EH (cell line): ENCODE measurements around the gene PCSK2.

Experiments used
- DNase-seq: peaks from one replicate; pipeline ENCODE4 v3.0.0-alpha.2; 2015; ENCODE audit warnings: low read depth

PCSK2 gene

DNA sequence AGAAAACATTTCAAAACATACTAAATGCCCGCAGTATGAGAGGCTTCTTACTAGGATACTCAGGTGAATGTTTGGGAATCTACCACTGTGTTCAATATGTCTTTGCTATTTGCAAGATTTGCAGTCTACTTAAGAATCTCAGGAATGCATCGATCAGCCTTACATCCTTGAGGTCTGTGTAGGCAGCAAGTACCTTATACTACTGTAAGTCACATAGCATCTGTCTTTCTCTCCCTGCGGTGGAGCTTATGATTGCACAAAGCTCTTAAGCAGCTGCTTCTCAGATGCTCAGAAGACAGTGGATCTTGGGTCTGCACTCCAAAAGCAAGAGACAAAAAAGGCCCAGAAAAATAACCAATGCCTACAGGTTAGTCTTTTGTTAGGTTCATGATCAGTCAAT, 21.4 kb downstream of the PCSK2 start:
- no peak for DNase-seq

DNA sequence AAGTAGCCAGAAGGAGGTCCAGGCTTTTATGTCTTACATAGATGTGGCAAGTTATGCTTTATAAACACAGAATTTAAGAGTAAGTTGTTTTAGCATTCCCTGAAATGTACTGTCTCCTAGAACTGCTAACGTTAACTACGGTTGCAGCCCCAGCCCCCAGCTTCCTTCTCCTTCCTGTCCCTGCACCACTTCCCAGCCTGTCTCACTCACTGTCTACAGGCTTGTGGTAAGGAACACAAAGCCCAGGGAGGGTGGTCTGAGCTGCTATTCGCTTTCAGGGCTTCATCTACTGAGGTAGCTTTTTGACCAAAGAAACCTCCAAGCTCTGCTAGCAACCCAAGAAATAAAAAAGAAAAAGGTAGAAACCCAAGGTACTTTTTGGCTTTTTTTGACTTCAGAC, 35.9 kb downstream of the PCSK2 start:
- no peak for DNase-seq

DNA sequence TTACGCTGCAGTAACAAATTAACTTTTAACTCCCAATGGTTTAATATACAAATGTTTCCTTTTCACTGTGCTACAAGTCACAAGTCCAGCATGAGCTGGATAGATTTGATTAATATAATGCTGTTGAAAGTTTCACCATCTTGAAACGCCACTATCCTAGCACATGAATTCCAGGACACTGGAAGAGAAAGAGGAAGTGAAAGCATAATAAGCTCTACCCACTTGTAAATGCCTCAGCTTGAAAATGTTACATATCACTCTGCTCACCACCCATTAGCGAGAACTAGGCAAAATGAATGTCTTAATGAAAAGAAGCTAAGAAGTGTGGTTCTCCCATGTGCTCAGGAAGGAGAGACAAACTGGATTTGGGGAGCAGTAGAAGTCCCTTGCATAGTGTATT, 46.9 kb downstream of the PCSK2 start:
- DNase-seq, result no peak

DNA sequence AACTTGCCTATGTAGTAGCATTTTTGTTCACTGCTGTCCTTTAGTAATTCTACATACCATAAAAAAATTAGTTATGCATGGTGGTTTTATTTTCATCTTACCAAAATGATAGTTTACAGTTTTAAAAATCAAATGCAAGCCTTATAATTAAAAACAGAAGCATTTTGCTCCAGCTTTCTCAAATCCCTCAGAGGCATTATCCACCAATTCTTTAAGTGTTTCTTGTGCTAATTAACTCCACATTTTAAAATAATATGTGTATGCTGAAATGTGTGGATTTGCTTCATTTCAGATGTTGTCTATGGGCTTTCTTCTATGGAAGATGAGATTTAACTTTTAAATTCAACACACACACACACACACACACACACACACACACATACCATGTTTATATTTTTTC, 49.3 kb downstream of the PCSK2 start:
- no peak for DNase-seq

DNA sequence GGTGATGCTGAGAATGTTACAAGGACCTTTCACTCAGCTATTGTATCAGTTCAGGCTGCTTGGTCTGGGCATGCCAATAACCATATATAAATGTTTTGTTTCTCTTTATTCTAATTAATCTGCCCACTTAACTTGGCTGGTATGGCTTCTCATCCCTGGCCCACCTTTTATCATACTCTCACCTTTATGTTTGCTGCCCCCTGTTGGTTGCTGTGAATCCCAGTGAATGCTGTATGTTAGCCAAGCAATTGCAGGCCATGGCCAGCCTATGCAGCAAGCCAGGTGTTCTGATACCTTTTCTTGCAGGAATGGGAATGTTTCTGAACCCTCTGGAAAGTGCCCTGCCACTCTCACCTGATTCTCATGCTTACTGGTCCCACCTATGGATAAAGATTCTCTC, 54.6 kb downstream of the PCSK2 start:
- peak; percentile 13 for DNase-seq

DNA sequence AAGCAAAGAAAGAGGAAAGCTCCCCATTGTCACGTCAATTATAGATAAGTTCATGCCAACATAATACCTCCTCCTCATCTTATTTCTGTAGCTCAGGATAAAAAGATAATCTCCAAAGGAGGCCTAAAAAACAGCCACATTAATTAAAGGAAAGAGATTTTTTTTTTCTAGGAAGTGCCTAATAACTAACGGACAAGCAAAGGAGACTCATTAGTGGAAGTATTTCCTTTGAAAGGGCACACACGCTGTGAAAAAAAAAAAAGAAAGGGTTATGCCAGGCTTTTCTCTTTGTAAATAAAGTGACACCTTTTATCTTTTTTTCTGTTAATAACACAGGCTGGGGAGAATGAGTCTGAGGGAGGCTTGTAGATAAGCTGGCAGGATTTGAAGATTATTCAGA, 55.7 kb downstream of the PCSK2 start:
- DNase-seq, result no peak

DNA sequence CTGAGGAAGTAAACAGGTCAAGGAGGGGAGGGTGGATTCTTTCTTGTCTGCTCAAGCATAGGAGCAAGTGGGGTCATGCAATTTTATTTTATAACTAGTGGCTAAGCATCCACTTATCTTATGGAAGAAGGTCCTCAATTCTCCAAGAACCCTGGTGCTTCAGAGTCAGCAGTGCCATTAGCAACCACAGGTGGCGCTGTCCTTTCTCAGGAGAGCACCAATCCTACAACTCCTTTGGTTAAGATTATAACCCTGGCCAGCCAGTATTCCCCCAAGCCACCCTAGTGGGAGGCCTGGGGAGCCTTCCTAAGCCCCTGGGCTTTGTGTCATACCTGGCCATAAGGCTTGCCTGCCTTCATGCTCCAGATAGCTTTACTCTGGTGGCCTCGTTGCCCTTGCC, 60.7 kb downstream of the PCSK2 start:
- no peak for DNase-seq

DNA sequence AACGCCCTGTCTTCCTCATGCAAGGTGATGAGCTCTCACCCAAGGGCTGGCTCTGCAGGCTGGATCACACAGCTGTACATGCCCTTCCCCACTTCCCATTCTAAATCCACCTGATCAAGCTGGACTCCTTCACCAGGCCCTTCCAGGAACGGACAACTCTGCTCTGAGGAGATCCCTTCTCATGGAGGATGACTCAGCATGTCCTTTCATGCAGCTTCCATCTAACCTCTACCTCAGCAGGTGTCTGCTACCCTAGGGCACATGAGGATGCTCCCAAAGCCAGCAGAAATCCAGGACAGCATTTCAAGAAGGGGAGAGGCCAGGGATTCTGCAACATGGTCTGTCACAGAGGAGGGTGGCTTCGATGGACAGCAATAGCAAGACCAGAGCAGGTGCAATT, 61.2 kb downstream of the PCSK2 start:
- DNase-seq, result no peak

DNA sequence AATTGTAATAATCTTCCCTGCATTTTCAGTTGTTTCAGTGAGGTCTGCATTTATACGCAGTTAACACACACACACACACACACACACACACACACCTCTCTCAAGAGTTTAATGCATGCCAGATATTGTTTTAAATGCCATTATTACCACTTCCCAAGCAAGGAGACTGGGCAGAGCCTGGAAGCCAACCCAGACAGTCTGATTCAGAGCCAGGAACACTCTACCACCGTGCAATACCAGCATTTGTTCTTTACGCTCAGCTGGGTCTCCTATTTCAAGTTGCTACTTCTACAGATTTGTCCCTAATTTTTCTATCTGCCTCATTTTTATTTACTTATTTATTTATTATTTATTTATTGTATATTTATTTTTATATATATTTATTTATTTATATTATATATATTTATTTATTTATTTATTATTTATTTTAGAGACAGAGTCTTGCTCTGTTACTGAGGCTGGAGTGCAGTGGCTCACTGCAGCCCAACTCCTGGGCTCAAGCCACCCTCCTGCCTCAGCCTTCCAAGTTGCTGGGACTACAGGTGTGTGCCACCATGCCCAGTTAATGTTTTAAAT, 68.4 kb downstream of the PCSK2 start:
- no peak for DNase-seq

DNA sequence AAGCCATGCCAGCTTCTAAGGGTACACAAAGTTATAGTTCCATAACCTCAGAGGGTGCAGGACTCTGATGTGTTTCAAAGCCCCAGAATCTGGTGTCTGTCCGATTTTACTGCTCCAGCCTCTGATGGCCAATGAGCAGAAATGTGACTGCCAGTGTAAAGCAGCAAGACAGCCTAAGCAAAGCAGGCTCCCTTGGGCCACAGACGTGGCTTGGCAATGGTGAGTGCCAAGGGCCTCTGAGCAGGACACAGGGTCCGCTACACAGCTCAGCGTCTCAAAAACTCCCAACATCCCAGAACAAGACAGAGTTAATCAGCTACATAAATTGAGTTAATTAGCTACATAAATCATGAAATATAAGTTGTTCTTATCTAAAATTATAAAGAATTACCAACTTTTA, 69.2 kb downstream of the PCSK2 start:
- no peak for DNase-seq

DNA sequence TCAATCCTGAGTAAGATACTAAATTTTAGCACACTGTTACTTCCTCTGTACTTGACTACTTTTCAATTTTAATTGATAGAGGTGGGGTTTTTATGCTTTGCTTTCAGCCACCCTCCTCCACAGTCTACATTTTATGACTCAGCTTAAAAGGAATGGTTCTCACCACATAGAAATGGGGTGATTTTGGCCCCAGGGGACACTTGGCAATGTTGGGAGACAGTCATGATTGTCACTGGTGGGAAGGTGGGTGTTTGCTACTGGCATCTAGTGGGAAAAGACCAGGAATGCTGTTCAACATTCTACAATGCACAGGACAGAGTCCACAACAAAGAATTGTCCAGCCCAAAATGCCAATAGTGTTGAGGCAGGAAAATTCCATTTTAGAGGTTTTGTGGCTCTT, 71.3 kb downstream of the PCSK2 start:
- no peak for DNase-seq

DNA sequence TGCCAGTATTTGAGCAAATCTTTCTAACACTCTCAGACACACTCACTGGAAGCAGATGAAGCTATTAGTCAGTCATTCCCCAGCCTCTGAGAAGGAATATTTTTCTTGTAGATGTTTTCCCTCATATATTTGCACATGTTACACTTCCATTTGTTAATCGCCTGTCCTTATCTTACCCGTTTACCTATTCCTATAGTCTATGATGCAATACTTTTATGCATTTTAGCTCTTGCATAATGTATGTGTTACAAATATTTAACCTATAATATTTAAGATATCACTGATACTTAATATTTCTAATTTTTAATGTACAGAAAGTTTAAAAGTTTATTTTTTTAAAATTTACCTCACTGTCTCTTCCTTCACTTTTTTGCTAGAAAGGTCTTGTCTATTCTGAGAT, 71.9 kb downstream of the PCSK2 start:
- DNase-seq, result no peak

DNA sequence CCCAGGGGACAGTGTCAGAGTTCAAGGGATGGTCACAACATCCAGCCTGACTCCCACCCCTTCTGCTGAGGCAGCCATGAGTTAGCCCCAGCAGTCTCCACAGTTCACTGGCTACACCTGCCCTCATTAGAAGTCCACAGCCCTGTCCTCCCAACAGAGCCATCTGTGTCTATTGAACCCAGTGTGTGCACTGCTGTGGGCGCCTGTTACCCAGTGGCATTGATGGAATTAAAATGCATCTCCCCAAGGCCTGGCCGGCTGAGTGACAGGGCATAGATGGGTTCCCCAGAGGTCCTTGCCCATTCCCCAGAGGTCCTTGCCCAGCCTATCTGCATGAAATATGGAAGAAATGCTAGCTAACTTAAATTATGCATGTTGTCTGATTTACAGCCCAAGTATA, 73.3 kb downstream of the PCSK2 start:
- DNase-seq, result no peak

DNA sequence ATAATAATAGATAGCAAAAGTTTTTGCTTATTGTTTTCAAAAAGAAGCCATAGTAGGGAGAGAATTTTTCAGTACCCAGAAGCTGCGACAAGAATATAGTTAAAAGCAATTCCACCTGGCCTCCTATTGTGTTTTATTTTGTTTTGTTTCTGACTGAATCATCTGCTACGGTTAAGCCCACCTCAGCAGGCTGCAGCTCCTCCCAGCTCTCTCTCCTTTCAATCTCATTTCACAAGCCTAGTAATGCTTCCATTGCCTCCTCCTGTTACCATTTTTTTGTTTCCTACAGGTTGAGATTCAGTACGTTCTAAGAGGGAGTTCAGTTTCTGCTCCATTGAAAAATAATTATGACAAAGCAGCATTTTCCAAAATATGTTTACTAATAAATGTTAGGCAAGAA, 77.9 kb downstream of the PCSK2 start:
- DNase-seq, result no peak

DNA sequence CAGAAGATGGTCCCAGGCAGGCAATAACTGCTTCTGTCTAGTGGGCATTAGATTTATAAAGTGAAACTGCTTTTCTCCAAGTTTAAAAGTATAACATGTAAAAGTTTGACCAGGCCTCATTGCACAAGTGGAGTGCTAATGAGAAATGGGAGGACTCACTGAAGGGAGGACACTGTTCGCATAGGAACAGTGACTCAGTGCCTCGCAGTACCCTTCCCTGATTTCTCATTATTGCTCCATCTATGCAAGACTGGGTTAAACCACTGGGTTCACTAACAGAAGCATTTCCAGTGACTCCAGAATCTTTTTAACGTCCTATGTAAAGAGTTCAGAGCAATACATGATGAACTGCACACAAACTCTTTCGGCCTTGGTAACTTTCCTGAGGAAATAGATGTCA, 79.6 kb downstream of the PCSK2 start:
- DNase-seq, result no peak

DNA sequence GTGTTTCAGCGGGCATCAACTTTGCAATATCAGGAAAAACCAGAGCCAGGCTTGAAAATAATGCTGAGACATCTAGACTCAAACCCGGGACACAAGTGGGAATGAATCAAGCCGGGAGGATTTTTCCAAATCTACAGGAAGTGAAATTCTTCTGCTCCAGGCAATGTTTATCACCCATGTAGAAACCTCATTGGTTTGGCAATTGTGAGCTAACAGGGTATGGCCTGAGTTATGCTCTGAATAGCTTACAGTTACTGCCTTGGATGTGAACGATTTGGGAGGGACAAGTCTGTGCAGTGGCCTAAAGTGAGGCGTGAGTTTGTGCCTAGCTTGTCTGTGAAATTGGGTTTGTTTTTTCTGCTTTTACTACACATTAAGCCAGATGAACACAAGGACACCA, 87.4 kb downstream of the PCSK2 start:
- DNase-seq, result no peak

DNA sequence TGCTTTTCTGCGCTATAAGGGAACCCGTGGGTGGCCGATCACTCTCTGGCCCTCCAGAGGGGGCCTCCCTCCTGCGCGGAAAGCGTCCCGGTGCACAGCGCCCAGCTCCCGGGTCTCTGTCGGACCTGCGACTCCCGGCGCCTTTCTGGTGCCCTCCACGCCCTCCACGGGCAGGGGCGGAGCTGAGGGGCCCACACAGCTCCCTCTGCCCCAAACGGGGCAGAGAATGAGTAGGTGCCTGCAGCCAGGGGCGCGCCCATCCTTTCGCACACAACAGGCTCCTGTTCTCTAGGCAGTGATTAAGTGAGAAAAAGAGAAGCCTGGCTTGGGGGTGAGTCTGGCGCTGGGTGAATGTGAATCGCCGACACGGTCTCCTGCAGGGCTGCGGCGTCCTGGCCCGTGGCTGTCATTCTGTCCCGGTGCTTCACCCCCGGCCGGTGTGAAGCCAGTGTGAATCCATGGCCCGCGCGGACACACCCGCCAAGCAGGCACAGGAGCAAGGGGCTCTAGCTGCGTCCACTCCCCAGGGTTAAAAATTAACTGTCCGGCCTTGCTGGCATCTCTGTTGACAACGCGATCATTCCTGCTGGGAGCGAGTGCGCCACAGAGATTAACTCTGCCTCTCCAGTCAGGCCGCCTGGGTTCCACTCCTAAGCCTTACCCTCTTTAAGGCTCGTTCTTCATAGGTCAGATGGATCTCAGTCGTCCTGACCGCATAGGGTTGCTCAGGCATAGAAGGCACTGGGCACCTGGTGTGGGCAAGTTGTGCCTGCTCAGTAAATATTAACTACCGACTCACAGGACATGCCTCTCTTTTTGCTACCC, 88.8 kb downstream of the PCSK2 start:
- no peak for DNase-seq

DNA sequence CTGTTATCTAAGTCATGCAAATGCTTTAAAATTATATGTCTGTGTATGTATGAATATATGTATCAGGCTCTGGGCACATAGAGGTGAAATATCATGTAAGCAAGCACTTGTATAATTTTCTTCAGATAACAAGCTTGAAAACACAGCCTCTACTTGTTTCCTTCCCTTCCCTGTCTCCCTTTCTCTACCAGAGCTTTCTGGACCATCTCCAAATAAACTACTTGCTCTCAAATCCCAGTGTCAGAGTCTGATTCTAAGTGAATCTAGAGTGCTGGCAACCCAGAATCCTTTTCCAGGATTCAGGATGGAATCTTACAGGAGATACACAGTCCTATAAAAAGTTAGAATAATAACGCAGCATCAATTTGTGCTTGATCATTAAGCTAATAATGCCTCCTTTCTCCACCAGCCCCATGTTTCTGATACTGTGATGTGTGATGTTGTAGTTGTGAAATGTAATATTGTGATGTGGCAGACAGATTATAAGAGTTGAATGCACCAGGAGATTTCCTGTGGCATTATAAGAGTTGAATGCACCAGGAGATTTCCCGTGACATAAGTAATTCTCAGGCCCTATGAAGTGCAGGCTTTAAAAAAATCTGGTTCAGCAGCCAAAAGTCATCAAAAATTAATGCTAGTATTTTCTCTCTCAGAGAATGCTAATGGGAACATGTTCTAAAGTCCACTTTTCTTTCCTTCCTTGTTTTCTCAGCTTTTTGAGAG, 89.6 kb downstream of the PCSK2 start:
- no peak for DNase-seq

DNA sequence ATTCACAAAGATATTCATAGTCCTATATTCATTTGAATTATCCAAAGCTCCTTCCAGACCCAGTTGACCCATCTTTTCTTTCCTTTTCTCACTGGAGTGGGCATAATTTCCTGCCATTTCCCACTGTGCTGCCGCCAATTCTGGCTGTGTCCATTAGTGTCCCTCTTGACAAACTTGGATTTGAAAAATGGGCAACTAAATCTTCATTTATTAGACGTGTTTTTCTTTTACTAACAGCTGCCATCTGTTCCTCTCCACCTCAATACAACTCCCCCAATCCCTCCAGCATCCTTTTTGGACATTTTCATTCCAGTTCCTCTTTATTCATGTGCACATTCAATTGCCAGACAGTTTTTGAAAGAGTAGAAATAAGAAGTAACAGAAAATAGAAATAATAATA, 90.5 kb downstream of the PCSK2 start:
- no peak for DNase-seq

DNA sequence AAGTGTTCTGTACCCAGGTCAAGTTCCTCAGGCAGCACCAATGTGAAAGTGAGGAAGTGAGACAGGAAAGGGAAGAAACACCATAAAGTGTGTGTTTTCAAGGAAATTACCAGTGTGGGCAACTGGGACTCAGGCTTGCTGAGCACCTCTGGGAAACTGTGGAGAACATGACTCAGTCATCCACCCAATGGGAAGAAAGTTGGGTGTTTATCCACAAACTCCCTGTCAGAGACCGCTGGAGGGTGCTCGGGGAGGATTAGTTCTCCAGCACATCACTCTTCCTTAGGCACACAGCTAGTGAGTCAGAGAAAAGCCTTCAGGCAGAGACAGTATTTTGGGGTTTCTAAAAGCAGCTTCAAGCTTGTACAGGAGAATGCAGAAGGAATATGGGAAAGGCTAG, 93.6 kb downstream of the PCSK2 start:
- DNase-seq, result no peak

DNA sequence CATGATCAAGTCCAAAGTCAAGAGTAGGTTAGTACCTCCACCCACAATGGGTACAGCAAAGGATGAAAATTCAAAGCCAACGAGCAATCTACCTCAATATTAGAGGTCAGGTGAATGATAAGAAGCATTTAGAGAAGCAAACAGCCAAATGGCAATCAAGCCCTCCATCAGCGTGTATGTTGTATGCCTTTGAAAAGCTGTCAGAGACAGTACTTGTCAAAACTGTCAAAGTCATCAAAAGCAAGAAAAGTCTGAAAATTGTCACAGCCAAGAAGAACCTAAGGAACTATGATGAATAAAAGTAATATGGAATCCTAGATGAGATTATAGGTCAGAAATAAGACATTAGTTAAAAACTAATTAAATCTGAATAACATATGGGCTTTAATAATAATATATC, 99.3 kb downstream of the PCSK2 start:
- no peak for DNase-seq

DNA sequence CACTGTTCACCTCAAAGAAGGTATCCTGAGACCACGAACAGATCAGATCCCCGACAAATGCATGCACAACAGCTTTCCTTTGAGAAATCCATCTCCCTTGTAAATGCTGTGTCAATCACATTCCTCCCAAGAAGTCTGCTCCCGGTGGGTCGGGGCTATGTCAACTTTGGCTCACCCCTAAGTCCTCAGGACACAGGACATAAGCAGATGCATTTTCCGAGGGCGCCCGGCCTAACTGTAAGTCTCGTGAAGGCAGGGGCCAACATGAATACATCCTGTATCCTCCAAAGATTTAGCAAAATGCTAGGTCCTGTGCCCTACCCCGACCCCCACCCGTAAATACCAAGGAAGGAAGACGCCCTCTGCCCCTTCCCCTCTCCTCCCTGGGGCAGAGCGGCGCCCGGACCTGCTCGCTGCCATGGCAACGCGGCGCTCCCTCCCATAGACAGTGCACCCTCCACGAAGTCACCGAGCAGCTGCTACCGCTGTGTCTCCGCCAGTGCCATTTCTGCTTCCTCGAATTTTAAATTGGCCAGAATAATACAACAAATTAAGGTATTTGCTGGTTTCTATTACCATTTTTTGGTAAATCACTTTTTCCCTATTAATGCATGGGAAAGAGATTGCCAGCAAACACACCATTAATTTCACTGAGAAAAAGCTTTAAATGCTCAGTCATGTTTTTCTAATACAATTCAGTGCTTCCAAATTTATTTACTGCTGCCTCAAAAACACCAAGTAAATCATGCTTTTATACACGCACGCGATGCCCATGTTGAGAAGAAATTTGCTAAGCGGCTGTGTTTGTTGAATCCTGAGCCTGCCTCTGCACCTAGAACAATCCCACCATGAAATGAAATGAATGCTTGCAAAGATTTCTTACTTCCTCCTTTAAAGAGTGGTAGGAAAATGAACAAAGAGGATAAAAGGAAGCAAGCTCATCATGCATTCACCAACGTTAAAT, 100.6 kb downstream of the PCSK2 start:
- DNase-seq, result no peak
